Hippocampal formation (tissue), 2 donors: ENCODE data around the gene LIPE.

Experiments
- DNase-seq, 2 donors: peaks; one replicate each; lab custom pipeline; 2025; lab: John Stamatoyannopoulos, UW

The LIPE gene

DNA sequence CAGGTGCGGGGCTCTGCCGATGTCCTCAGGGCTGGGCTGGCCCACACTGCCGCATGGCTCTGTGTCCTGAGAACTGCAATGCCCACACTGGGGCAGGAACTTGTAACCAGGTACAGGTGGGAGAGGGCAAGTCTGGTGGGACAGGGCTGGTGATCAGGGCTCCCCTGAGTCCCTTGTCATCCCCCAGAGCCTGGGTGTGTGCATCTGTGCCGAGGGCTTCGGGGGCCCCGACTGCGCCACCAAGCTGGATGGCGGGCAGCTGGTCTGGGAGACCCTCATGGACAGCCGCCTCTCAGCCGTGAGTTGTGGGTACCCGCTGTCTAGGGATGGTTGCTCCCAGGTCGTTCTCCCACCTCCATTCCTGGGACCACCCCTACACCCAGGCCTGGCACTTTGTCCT is 71.3 kb downstream of the LIPE start:
- no peak for DNase-seq

DNA sequence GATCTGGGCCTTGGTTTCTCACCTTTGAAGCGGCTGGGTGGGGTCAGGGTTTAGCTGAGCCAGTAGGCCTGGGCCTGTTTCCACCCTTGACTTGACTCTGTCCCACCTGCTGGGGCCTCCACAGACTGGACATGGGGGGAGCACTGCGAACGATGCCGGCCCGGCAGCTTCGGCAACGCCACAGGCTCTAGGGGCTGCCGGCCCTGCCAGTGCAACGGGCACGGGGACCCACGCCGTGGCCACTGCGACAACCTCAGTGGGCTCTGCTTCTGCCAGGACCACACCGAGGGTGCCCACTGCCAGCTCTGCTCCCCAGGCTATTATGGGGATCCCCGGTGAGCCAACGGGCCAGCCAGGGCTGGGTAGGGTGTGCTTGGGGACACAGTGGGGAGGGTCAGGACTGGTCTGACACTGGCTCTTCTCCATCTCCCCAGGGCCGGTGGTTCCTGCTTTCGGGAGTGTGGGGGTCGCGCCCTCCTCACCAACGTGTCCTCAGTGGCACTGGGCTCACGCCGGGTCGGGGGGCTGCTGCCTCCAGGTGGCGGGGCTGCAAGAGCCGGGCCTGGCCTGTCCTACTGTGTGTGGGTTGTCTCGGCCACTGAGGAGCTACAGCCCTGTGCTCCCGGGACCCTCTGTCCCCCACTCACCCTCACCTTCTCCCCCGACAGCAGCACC is 73.7 kb downstream of the LIPE start:
- no peak for DNase-seq

DNA sequence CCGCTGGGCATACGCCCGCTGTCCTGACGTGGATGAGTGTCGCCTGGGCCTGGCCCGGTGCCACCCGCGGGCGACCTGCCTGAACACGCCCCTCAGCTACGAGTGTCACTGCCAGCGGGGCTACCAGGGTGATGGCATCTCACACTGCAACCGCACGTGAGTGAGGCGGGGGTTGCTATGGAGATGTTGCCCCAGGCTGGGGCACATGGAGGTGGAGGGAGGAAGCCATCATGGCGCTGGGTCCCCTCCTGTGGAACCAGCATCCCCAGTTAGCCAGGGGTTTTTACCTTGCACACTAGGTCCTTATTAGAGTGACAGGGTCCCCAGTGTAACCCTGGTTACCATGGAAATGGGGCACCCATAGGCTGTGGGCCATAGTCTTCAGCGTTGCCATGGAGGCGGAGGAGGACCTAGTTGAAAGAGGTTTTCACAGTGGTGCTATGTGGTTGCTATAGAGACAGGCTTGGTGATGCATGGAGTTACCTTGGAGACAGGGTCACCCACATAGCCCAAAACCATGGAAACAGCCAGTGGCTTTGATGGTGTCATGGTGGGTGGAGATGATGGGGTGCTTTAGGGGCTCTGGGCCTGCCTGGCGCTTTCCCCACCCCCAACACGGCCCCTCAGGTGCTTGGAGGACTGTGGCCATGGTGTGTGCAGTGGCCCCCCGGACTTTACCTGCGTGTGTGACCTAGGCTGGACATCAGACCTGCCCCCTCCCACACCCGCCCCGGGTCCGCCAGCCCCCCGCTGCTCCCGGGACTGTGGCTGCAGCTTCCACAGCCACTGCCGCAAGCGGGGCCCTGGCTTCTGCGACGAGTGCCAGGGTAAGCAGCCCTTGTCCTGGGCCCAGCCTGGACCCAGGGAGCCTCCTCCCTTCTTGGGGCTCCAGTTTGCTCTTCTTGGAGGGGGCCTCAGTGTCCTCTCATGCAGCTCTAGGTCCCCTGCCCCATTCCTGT is 74.6 kb downstream of the LIPE start:
- peak; percentile 37 to 40 for DNase-seq
